ENCODE measurements around the gene TLCD1.

- TF ChIP-seq POLR2AphosphoS5 (IDR thresholded peaks at IDR 0.05; ENCODE audit: low read depth, low read length), result no peak
- no peak for TF ChIP-seq TAF1 (IDR thresholded peaks at IDR 0.05; ENCODE audit: borderline replicate concordance, insufficient read depth, low read length)
- TF ChIP-seq REST (IDR thresholded peaks at IDR 0.05; ENCODE audit: insufficient read depth in 1 of 2, low read depth in 2 of 2, low read length in 2 of 2), result no peak
- TF ChIP-seq SIN3A (IDR thresholded peaks at IDR 0.05; ENCODE audit: borderline replicate concordance, insufficient read depth, low read length), result no peak
- TF ChIP-seq FOXP2 (optimal IDR thresholded peaks at IDR 0.05; ENCODE audit: borderline replicate concordance, extremely low read depth, extremely low read length, insufficient read depth), result no peak
These were observed 39.0 kb upstream of the TLCD1 start for GRCh38 chr17:28765038-28765437.
